ENCODE results near the gene UQCRQ.

The UQCRQ gene

DNA sequence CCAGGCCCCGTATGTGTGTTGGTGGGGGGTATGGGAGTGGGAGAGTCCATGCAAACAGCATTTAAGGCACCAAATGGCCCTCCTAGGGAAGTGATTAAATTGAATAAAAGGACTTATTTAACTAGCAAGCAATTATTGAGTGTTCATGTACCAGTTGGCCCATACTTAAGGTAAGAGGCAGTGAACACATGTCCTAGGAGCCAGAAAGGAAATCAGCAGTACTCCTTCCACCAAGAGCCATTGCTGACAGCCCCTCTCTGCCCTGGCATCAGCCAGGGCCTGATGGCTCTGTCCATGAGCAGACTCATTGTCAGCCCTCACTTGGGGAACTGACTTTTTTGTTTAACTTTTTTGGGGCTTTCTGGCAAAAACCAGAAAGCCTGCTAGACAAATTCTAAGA lies 25.5 kb upstream of the UQCRQ start:
- H3F3A ChIP-seq (ENCODE audit: low read depth) = no peaks in the 10 kb centered on the region
- H4K20me1 ChIP-seq (ENCODE audit: insufficient read depth, low read length, poor library complexity, severe bottlenecking) = no peaks in the 10 kb centered on the region
- no peak overlapping the region for H3K4me3 ChIP-seq (ENCODE audit: low read length, poor library complexity, severe bottlenecking)
- H3K9me2 ChIP-seq (replicated peaks; ENCODE audit: low read depth, low read length) = no peaks in the 10 kb centered on the region
- H3K4me1 ChIP-seq (ENCODE audit: insufficient read depth, low read length, poor library complexity, severe bottlenecking) = no peaks in the 10 kb centered on the region
- no peaks in the 10 kb centered on the region for H3K79me2 ChIP-seq (ENCODE audit: insufficient read depth, low read length)
- TF ChIP-seq, protein P1, sequence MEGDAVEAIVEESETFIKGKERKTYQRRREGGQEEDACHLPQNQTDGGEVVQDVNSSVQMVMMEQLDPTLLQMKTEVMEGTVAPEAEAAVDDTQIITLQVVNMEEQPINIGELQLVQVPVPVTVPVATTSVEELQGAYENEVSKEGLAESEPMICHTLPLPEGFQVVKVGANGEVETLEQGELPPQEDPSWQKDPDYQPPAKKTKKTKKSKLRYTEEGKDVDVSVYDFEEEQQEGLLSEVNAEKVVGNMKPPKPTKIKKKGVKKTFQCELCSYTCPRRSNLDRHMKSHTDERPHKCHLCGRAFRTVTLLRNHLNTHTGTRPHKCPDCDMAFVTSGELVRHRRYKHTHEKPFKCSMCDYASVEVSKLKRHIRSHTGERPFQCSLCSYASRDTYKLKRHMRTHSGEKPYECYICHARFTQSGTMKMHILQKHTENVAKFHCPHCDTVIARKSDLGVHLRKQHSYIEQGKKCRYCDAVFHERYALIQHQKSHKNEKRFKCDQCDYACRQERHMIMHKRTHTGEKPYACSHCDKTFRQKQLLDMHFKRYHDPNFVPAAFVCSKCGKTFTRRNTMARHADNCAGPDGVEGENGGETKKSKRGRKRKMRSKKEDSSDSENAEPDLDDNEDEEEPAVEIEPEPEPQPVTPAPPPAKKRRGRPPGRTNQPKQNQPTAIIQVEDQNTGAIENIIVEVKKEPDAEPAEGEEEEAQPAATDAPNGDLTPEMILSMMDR (conservative IDR thresholded peaks at IDR 0.05; ENCODE audit: low read length) = no peak
- TF ChIP-seq EZH2phosphoT487 (IDR thresholded peaks at IDR 0.05; ENCODE audit: borderline replicate concordance) = no peak
- H3K36me3 ChIP-seq (ENCODE audit: insufficient read depth, low read length) = no peaks in the 10 kb centered on the region
- no peak overlapping the region for H2AFZ ChIP-seq (ENCODE audit: low read length)
- no peaks in the 10 kb centered on the region for H3K27me3 ChIP-seq (ENCODE audit: insufficient read depth, low read length, poor library complexity, severe bottlenecking)
- H3K9me3 ChIP-seq (ENCODE audit: insufficient read depth, low read depth, low read length) = no peaks in the 10 kb centered on the region
- no peak overlapping the region for H3K4me2 ChIP-seq (ENCODE audit: low read depth, low read length, poor library complexity, severe bottlenecking)
- H3K9ac ChIP-seq (ENCODE audit: low read depth, low read length, poor library complexity, severe bottlenecking) = no peak overlapping the region

DNA sequence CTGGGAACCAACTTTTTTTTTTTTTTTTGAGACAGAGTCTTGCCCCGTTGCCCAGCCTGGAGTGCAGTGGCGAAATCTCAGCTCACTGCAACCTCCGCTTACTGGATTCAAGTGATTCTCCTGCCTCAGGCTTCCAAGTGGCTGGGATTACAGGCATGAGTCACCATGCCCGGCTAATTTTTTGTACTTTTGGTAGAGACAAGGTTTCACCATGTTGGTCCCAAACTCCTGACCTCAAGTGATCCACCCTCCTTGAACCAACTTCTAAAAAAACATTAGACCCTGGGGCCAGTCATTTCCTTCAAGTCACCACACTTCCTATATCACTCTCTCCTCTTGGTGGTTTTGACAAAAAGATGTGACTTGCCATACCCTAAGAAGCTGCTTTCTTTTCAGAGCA lies 25.1 kb upstream of the UQCRQ start:
- H3K9ac ChIP-seq (ENCODE audit: low read depth, low read length, poor library complexity, severe bottlenecking) = no peak overlapping the region

DNA sequence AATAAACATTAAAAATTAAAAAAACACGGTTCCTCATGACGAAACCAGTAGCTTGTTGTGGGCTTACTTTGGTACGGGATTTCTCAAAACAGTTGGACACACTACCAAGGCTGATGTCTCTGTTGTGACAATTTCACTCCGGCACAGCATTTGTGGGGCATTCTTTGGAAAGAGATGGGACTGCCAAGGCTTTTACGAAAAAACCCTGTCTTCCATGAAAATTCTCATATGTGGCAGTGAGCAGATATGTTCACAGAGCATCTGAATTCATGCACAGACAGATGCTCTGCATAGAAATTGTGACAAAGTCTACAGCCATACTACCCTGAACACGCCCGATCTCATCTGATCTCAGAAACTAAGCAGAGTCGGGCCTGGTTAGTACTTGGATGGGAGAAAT lies 18.2 kb upstream of the UQCRQ start:
- Histone ChIP-seq H3K9ac (ENCODE audit: low read depth, low read length, poor library complexity, severe bottlenecking) (no peak overlapping the region), H3K9me2 (replicated peaks; ENCODE audit: low read depth, low read length) (no peaks in the 10 kb centered on the region), H3F3A (ENCODE audit: low read depth) (no peaks in the 10 kb centered on the region), H3K4me1 (ENCODE audit: insufficient read depth, low read length, poor library complexity, severe bottlenecking) (no peaks in the 10 kb centered on the region), H3K4me3 (ENCODE audit: low read length, poor library complexity, severe bottlenecking) (no peak overlapping the region), H3K4me2 (ENCODE audit: low read depth, low read length, poor library complexity, severe bottlenecking) (no peak overlapping the region), H4K20me1 (ENCODE audit: insufficient read depth, low read length, poor library complexity, severe bottlenecking) (no peaks in the 10 kb centered on the region), H3K27me3 (ENCODE audit: insufficient read depth, low read length, poor library complexity, severe bottlenecking) (no peaks in the 10 kb centered on the region), H3K79me2 (ENCODE audit: insufficient read depth, low read length) (no peaks in the 10 kb centered on the region), H3K36me3 (ENCODE audit: insufficient read depth, low read length) (no peaks in the 10 kb centered on the region), H2AFZ (ENCODE audit: low read length) (no peak overlapping the region), H3K9me3 (ENCODE audit: insufficient read depth, low read depth, low read length) (no peaks in the 10 kb centered on the region)
- TF ChIP-seq, protein P1 (conservative IDR thresholded peaks at IDR 0.05; ENCODE audit: low read length) = no peak
- TF ChIP-seq EZH2phosphoT487 (IDR thresholded peaks at IDR 0.05; ENCODE audit: borderline replicate concordance) = no peak

More for the DNA sequence above, 25.1 kb upstream of the UQCRQ start:
- Histone ChIP-seq H3K9me3 (ENCODE audit: insufficient read depth, low read depth, low read length) (no peaks in the 10 kb centered on the region), H3K27me3 (ENCODE audit: insufficient read depth, low read length, poor library complexity, severe bottlenecking) (no peaks in the 10 kb centered on the region), H2AFZ (ENCODE audit: low read length) (no peak overlapping the region), H3K4me3 (ENCODE audit: low read length, poor library complexity, severe bottlenecking) (no peak overlapping the region), H3F3A (ENCODE audit: low read depth) (no peaks in the 10 kb centered on the region), H3K4me2 (ENCODE audit: low read depth, low read length, poor library complexity, severe bottlenecking) (no peak overlapping the region), H3K79me2 (ENCODE audit: insufficient read depth, low read length) (no peaks in the 10 kb centered on the region), H3K4me1 (ENCODE audit: insufficient read depth, low read length, poor library complexity, severe bottlenecking) (no peaks in the 10 kb centered on the region), H3K36me3 (ENCODE audit: insufficient read depth, low read length) (no peaks in the 10 kb centered on the region), H4K20me1 (ENCODE audit: insufficient read depth, low read length, poor library complexity, severe bottlenecking) (no peaks in the 10 kb centered on the region), H3K9me2 (replicated peaks; ENCODE audit: low read depth, low read length) (no peaks in the 10 kb centered on the region)
- no peak for TF ChIP-seq EZH2phosphoT487 (IDR thresholded peaks at IDR 0.05; ENCODE audit: borderline replicate concordance)
- TF ChIP-seq, protein P1 (conservative IDR thresholded peaks at IDR 0.05; ENCODE audit: low read length) = no peak

All from Loucy (cell line).